K562 (cell line): ENCODE results near the gene ARSK. TPM values are rescaled to one million over a fixed set of nuclear protein-coding genes. Genes with fewer than 3 reads are reported as not detected.

Experiments
- ATAC-seq: fragments of 200-7000 bp; cut with Tn5 transposase; 3 replicates; pipeline ENCODE4 v1.9.1; 2020; ENCODE audit warnings: moderate library complexity
- BruUV-seq: library from RNA; stranded (reverse); fragments of 400-500 nt; replicated peaks from 2 replicates; lab custom pipeline; 2021; lab: Mats Ljungman, UMichigan
- CTCF ChIA-PET: fragments of 300-600 bp; formaldehyde crosslinking; extraction: SDS; loops from one replicate; lab custom pipeline; 2021; ENCODE audit warnings: low intra/inter-chr PET ratio; lab: Yijun Ruan, JAX
- POLR2A ChIA-PET: fragments of 300-600, 350-650 bp; sonication (Branson Sonifier 250); formaldehyde crosslinking; extraction: SDS; loops from one replicate; lab custom pipeline; 2021; ENCODE audit warnings: antibody characterized with exemption, inconsistent platforms; lab: Yijun Ruan, JAX
- DNase-seq, 4 experiments: peaks; one replicate each; pipeline versions ENCODE4 v3.0.0 to v3.0.0-alpha.2; 2011 to 2018; ENCODE audit warnings: low spot score in 3 of 4, mixed read lengths in 3 of 4; ENCODE audit errors: extremely low read depth in 1 of 4
- FAIRE-seq: peaks from 2 replicates; lab custom pipeline; 2011; peaks lifted over from hg19 to GRCh38; lab: Jason Lieb, UNC
- H2AFZ ChIP-seq: 2 replicates; pipeline ENCODE4 v1.6.0; 2011; ENCODE audit warnings: low read depth, low read length, control low read depth, inconsistent platforms
- H3K27ac ChIP-seq: fragments of 200-600 bp; 3 replicates; pipeline ENCODE4 v1.8.0; 2011; ENCODE audit warnings: low read depth, mild to moderate bottlenecking, control low read depth, inconsistent platforms, low read length, moderate library complexity, mixed read lengths; ENCODE audit errors: extremely low read depth
- H3K27me3 ChIP-seq, 2 experiments: fragments of 300-600 bp in 1 of 2; 2 replicates in 1 of 2; 3 replicates in 1 of 2; pipeline versions ENCODE4 v1.6.0 to v1.8.0; 2011; ENCODE audit warnings: inconsistent platforms in 2 of 2, low read length in 2 of 2, mild to moderate bottlenecking in 1 of 2, mixed read lengths in 1 of 2, moderate library complexity in 1 of 2; ENCODE audit not compliant: control insufficient read depth in 2 of 2, insufficient read depth in 2 of 2
- H3K36me3 ChIP-seq: fragments of 300-600 bp; 3 replicates; pipeline ENCODE4 v1.8.0; 2011; ENCODE audit warnings: mild to moderate bottlenecking, low read length, inconsistent platforms; ENCODE audit not compliant: control insufficient read depth, insufficient read depth
- H3K4me1 ChIP-seq, 2 experiments: fragments of 200-600 bp in 1 of 2; replicated peaks in 1 of 2; 2 replicates in 1 of 2; 3 replicates in 1 of 2; pipeline versions ENCODE4 v1.5.1 to v1.8.0; 2011; ENCODE audit warnings: inconsistent platforms in 2 of 2, low read length in 2 of 2, mild to moderate bottlenecking in 1 of 2, mixed read lengths in 1 of 2, moderate library complexity in 1 of 2; ENCODE audit not compliant: control insufficient read depth in 2 of 2, insufficient read depth in 2 of 2
- H3K4me2 ChIP-seq: 2 replicates; pipeline ENCODE4 v1.6.1; 2011; ENCODE audit warnings: low read length, control low read depth, inconsistent platforms, mixed read lengths; ENCODE audit not compliant: insufficient read depth
- H3K4me3 ChIP-seq: fragments of 200-600 bp; sonication (generic), shearing (Covaris generic); 2 replicates; pipeline ENCODE4 v1.5.1; 2016; ENCODE audit warnings: control low read depth, inconsistent platforms
- H3K79me2 ChIP-seq: fragments of 200-600 bp; 3 replicates; pipeline ENCODE4 v1.8.0; 2011; ENCODE audit warnings: low read length, inconsistent platforms; ENCODE audit not compliant: control insufficient read depth, insufficient read depth
- H3K9ac ChIP-seq, 2 experiments: 2 replicates each; pipeline versions ENCODE4 v1.6.0 to v1.6.1; 2011; ENCODE audit warnings: low read depth in 2 of 2, low read length in 2 of 2, control low read depth in 1 of 2, inconsistent platforms in 1 of 2, mild to moderate bottlenecking in 1 of 2, mixed read lengths in 1 of 2; ENCODE audit not compliant: insufficient read depth in 1 of 2
- H3K9me1 ChIP-seq: one replicate; pipeline ENCODE4 v1.6.0; 2011; ENCODE audit warnings: inconsistent platforms, mild to moderate bottlenecking, low read length, moderate library complexity; ENCODE audit not compliant: control insufficient read depth, insufficient read depth
- H3K9me3 ChIP-seq: replicated peaks from 2 replicates; pipeline ENCODE4 v1.5.1; 2011; ENCODE audit warnings: low read depth, low read length, inconsistent platforms; ENCODE audit not compliant: control insufficient read depth, insufficient read depth
- H4K20me1 ChIP-seq: replicated peaks from 2 replicates; pipeline ENCODE4 v1.6.1; 2011; ENCODE audit warnings: low read length, inconsistent platforms, mixed read lengths; ENCODE audit not compliant: control insufficient read depth, insufficient read depth
- ARID1B ChIP-seq: fragments of 450-650 bp; IDR thresholded peaks from 2 replicates; pipeline ENCODE4 v1.6.1; 2016; ENCODE audit warnings: antibody characterized with exemption, mild to moderate bottlenecking, inconsistent platforms
- C11orf30 ChIP-seq: fragments of 450-650 bp; IDR thresholded peaks from 2 replicates; pipeline ENCODE4 v1.6.1; 2016; ENCODE audit warnings: low read depth, mild to moderate bottlenecking
- WGBS: fragments of 100-300 bp; shearing (Covaris generic); methylation state at CpG from one replicate; pipeline ENCODE4 v1.1.6; 2016; ENCODE audit warnings: low coverage, mixed read lengths; ENCODE audit not compliant: insufficient coverage; ENCODE audit errors: missing lambda C conversion rate; 5-methylcytosine and 5-hydroxymethylcytosine counted together
- in situ Hi-C: fragments of 300-500 bp; cut with MboI; formaldehyde crosslinking; loops from 4 replicates; pipeline ENCODE4 v1.15.0; 2018; ENCODE audit warnings: inconsistent platforms, mixed read lengths
- intact Hi-C: fragments of 100-400 bp; cut with micrococcal nuclease; formaldehyde crosslinking; loops from 2 replicates; pipeline ENCODE4 v1.14.2; 2022
- polyA plus RNA-seq, 8 experiments: library from polyadenylated mRNA; depleted of rRNA in 4 of 8; stranded (reverse) in 5 of 8; unstranded in 3 of 8; fragments of >200 nt; fragmentation: Nextera tagmentation in 2 of 8; fragmentation: Illumina TruSeq in 1 of 8; extraction: Ambion mirVana in 2 of 8; extraction: Trizol in 1 of 8; gene quantifications; 2 replicates each; pipeline versions ENCODE4 v1.2.1 to v1.2.3, GENCODE V29; 2011 to 2014; ENCODE audit warnings: inconsistent platforms in 1 of 8, missing spikeins in 1 of 8
- total RNA-seq, 7 experiments: library from RNA; depleted of rRNA in 6 of 7; stranded (reverse); fragments of >200 nt in 6 of 7; fragmentation: Illumina TruSeq in 2 of 7; extraction: Trizol in 2 of 7; gene quantifications; 2 replicates each; pipeline versions ENCODE4 v1.2.1 to v1.2.3, GENCODE V29; 2011 to 2021; ENCODE audit warnings: low replicate concordance in 1 of 7
- TF ChIP-seq, protein P1 (sequence below): sonication (generic); formaldehyde crosslinking; IDR thresholded peaks from 2 replicates; pipeline ENCODE4 v1.8.0; 2022; ENCODE audit warnings: missing genetic modification reagents, mild to moderate bottlenecking, moderate library complexity, borderline replicate concordance
- TF ChIP-seq, protein P2 (sequence below), 2 experiments: fragments of 450-650 bp in 1 of 2; sonication (generic) in 1 of 2; formaldehyde crosslinking in 1 of 2; IDR thresholded peaks; 2 replicates each; pipeline versions ENCODE4 v1.7.1 to v1.9.0; 2016 to 2022; ENCODE audit warnings: inconsistent platforms in 1 of 2, mild to moderate bottlenecking in 1 of 2, missing genetic modification reagents in 1 of 2
- TF ChIP-seq, protein P3 (sequence below): fragments of 450-650 bp; IDR thresholded peaks from 2 replicates; pipeline ENCODE4 v1.6.1; 2016; ENCODE audit warnings: mild to moderate bottlenecking

ARSK gene
- total and polyA plus RNA-seq, 9 of the 15 experiments (the other 6 are each of a cell fraction or from before 2014, with no cell fraction given), result 2.7 to 9.4 (median 7.1) TPM

DNA sequence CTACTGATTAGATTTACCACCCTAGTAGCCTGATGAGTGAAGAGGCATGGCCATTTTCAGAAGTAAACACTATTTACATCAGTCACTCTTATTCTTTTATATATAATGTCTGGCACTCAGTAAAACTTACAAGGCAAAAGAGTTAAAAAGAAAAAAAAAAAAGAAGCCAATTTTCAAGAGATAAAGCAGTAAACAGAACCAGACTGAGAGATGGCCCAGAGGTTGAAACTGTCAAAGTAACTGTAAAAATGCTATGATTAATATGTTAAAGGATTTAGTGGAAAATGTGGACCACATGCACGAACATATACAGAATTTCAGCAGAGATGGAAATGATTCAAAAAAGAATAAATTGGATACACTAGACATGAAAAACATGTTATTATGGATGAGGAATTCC is 58.6 kb downstream of the ARSK start (continued):
- TF ChIP-seq, protein P1, sequence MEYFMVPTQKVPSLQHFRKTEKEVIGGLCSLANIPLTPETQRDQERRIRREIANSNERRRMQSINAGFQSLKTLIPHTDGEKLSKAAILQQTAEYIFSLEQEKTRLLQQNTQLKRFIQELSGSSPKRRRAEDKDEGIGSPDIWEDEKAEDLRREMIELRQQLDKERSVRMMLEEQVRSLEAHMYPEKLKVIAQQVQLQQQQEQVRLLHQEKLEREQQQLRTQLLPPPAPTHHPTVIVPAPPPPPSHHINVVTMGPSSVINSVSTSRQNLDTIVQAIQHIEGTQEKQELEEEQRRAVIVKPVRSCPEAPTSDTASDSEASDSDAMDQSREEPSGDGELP, result no peak

DNA sequence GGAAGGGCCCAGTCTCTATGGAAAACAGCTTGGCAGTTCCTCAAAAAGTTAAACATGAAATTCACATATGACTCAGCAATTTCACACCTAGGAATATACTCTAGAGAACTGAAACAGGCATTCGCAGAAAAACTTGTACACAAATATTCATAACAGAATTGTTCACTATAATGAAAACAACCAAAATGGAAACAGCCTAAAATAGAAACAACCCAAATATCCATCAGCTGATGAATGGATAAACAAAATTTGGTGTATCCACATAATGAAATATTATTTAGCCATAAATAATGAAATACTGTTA is 60.2 kb downstream of the ARSK start:
- Histone ChIP-seq H3K9me1 (no peaks in the 10 kb centered on the region), H3K27me3 (no peaks in the 10 kb centered on the region), H2AFZ (peak overlapping the region; percentile 68), H3K4me2 (no peak overlapping the region), H3K27ac (no peak overlapping the region), H3K4me1 (no peaks in the 10 kb centered on the region; a peak in 1 of 5 replicates), H3K36me3 (no peaks in the 10 kb centered on the region), H3K79me2 (no peaks in the 10 kb centered on the region), H3K9ac (no peak overlapping the region), H4K20me1 (no peaks in the 10 kb centered on the region), H3K4me3 (no peak overlapping the region), H3K9me3 (peaks cover 2% of the 10 kb centered on the region)
- ATAC-seq (peak; percentile 61; the same call in 2 of the 3 replicates), DNase-seq (peak in 1 of 4 experiments; percentile 16), FAIRE-seq (peak; percentile 72)
- CTCF ChIA-PET, result no interaction called here
- WGBS, result 21% methylated on average over 1 of the region's 1 CpG
- intact Hi-C loops, result no loop called here
- POLR2A ChIA-PET, result no interaction called here
- no TSS peak for BruUV-seq
- in situ Hi-C loops, result no loop called here
- TF ChIP-seq, protein P2, sequence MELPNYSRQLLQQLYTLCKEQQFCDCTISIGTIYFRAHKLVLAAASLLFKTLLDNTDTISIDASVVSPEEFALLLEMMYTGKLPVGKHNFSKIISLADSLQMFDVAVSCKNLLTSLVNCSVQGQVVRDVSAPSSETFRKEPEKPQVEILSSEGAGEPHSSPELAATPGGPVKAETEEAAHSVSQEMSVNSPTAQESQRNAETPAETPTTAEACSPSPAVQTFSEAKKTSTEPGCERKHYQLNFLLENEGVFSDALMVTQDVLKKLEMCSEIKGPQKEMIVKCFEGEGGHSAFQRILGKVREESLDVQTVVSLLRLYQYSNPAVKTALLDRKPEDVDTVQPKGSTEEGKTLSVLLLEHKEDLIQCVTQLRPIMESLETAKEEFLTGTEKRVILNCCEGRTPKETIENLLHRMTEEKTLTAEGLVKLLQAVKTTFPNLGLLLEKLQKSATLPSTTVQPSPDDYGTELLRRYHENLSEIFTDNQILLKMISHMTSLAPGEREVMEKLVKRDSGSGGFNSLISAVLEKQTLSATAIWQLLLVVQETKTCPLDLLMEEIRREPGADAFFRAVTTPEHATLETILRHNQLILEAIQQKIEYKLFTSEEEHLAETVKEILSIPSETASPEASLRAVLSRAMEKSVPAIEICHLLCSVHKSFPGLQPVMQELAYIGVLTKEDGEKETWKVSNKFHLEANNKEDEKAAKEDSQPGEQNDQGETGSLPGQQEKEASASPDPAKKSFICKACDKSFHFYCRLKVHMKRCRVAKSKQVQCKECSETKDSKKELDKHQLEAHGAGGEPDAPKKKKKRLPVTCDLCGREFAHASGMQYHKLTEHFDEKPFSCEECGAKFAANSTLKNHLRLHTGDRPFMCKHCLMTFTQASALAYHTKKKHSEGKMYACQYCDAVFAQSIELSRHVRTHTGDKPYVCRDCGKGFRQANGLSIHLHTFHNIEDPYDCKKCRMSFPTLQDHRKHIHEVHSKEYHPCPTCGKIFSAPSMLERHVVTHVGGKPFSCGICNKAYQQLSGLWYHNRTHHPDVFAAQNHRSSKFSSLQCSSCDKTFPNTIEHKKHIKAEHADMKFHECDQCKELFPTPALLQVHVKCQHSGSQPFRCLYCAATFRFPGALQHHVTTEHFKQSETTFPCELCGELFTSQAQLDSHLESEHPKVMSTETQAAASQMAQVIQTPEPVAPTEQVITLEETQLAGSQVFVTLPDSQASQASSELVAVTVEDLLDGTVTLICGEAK (IDR thresholded peaks at IDR 0.05), result peak; percentile 10; the same call in 1 of the 2 replicates
- TF ChIP-seq, protein P2 (CRISPR knock-in tag; IDR thresholded peaks at IDR 0.05), result no peak
- peak; percentile 95 for TF ChIP-seq C11orf30
- 0 out of 2 replicates have a peak, but pooled peaks have one; percentile 42 for TF ChIP-seq ARID1B
- TF ChIP-seq, protein P3, sequence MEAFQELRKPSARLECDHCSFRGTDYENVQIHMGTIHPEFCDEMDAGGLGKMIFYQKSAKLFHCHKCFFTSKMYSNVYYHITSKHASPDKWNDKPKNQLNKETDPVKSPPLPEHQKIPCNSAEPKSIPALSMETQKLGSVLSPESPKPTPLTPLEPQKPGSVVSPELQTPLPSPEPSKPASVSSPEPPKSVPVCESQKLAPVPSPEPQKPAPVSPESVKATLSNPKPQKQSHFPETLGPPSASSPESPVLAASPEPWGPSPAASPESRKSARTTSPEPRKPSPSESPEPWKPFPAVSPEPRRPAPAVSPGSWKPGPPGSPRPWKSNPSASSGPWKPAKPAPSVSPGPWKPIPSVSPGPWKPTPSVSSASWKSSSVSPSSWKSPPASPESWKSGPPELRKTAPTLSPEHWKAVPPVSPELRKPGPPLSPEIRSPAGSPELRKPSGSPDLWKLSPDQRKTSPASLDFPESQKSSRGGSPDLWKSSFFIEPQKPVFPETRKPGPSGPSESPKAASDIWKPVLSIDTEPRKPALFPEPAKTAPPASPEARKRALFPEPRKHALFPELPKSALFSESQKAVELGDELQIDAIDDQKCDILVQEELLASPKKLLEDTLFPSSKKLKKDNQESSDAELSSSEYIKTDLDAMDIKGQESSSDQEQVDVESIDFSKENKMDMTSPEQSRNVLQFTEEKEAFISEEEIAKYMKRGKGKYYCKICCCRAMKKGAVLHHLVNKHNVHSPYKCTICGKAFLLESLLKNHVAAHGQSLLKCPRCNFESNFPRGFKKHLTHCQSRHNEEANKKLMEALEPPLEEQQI, result 0 out of 2 replicates have a peak, but pooled peaks have one; percentile 39
